ENCODE measurements around the gene CHN2.

The CHN2 gene

GRCh38 chr7:29341156-29341555 lies 146.6 kb downstream of the CHN2 start:
- Histone ChIP-seq H3K4me1 (peaks cover 0 to 14% (median 0%) of the 10 kb centered on the region in 4 donors), H3K4me3 (no peak overlapping the region), H3K27ac (no peak overlapping the region), H3K9me3 (no peaks in the 10 kb centered on the region), H3K36me3 (no peaks in the 10 kb centered on the region), H3K27me3 (peaks cover 0 to 3% of the 10 kb centered on the region in 2 donors)
- intact Hi-C loops (cut with DNase I; ENCODE audit: low total_unique reads), result no loop called here
- no peak for DNase-seq
- TF ChIP-seq, protein P1, sequence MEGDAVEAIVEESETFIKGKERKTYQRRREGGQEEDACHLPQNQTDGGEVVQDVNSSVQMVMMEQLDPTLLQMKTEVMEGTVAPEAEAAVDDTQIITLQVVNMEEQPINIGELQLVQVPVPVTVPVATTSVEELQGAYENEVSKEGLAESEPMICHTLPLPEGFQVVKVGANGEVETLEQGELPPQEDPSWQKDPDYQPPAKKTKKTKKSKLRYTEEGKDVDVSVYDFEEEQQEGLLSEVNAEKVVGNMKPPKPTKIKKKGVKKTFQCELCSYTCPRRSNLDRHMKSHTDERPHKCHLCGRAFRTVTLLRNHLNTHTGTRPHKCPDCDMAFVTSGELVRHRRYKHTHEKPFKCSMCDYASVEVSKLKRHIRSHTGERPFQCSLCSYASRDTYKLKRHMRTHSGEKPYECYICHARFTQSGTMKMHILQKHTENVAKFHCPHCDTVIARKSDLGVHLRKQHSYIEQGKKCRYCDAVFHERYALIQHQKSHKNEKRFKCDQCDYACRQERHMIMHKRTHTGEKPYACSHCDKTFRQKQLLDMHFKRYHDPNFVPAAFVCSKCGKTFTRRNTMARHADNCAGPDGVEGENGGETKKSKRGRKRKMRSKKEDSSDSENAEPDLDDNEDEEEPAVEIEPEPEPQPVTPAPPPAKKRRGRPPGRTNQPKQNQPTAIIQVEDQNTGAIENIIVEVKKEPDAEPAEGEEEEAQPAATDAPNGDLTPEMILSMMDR (IDR thresholded peaks at IDR 0.05), result no peak

DNA sequence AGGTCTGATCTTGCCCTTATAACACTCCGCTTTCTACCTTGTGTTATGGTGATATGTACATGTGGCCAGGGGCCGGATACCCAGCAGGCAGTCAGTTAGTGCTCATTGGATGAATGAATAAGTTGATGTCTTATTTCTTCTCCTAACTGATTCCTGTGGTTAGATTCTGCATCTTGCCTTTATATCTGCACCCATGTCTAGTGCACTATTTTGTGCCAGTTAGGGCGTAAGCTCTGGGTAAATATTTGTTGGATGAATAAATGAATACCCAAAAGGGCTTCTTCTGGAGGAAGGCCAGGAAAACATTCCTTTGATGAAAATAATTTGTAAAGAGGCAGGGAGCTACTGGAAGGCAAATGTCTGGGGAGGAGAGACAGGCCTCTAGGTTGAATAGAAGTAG lies 148.2 kb downstream of the CHN2 start:
- no peak for DNase-seq
- H3K4me1 ChIP-seq, result peaks cover 0 to 9% (median 0%) of the 10 kb centered on the region in 4 donors
- H3K36me3 ChIP-seq, result no peaks in the 10 kb centered on the region
- peaks cover 0 to 3% of the 10 kb centered on the region in 2 donors for H3K27me3 ChIP-seq
- intact Hi-C loops (cut with DNase I; ENCODE audit: low total_unique reads), result no loop called here
- H3K4me3 ChIP-seq, result no peak overlapping the region
- H3K9me3 ChIP-seq, result no peaks in the 10 kb centered on the region
- no peak overlapping the region for H3K27ac ChIP-seq
- TF ChIP-seq, protein P1 (IDR thresholded peaks at IDR 0.05), result no peak

- intact Hi-C loops (cut with DNase I; ENCODE audit: low total_unique reads), result no loop called here
- Histone ChIP-seq H3K4me1 (peaks cover 0 to 6% (median 0%) of the 10 kb centered on the region in 4 donors), H3K27me3 (peaks cover 0 to 3% of the 10 kb centered on the region in 2 donors), H3K9me3 (no peaks in the 10 kb centered on the region), H3K36me3 (no peaks in the 10 kb centered on the region), H3K4me3 (no peak overlapping the region), H3K27ac (no peak overlapping the region)
- TF ChIP-seq, protein P1 (IDR thresholded peaks at IDR 0.05), result no peak
- DNase-seq, result no peak
These were observed 148.8 kb downstream of the CHN2 start for GRCh38 chr7:29343399-29343798.

DNA sequence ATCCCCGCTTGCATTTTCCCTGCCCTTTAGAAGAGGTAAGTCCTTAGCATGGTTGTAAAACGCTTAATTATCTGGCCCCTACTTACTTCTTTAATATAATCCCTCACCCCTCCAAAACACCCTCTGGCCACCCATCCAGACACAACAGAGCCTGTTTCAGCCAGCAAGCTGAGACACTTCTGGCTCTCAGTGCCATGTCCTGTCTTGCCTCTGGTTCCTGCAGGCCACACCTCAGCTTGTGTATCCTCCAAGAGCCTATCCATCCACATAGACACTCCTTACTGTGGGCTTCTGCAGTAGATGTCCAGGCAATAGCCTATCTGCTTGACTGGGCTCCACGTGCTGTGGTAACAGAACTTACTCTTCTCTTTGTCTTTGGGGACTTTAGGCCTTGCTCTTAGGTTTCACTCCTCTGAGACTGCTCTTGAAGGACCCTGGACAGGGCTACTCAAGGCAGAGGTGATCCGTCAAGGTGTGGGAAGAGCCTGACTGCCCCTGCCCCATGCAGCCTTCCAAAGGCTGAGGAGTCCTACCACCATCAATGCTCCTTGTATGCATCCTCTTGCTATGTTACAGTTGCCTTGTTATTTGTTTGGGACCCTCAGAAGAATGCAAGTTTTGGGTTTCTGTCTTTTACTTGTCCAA lies 149.9 kb downstream of the CHN2 start:
- intact Hi-C loops (cut with DNase I; ENCODE audit: low total_unique reads), result no loop called here
- peaks cover 0 to 3% of the 10 kb centered on the region in 2 donors for H3K27me3 ChIP-seq
- peaks cover 0 to 6% (median 0%) of the 10 kb centered on the region in 4 donors for H3K4me1 ChIP-seq
- TF ChIP-seq, protein P1 (IDR thresholded peaks at IDR 0.05), result no peak
- no peaks in the 10 kb centered on the region for H3K36me3 ChIP-seq
- no peak overlapping the region for H3K4me3 ChIP-seq
- DNase-seq, result no peak
- H3K27ac ChIP-seq, result no peak overlapping the region
- no peaks in the 10 kb centered on the region for H3K9me3 ChIP-seq

- intact Hi-C loops (cut with DNase I; ENCODE audit: low total_unique reads), result no loop called here
- peak in 1 of 2 donors; percentile 33 for DNase-seq
These were observed 151.0 kb downstream of the CHN2 start for GRCh38 chr7:29345590-29345989.

More at GRCh38 chr7:29345590-29345989, 151.0 kb downstream of the CHN2 start:
- TF ChIP-seq, protein P1 (IDR thresholded peaks at IDR 0.05), result no peak
- no peaks in the 10 kb centered on the region for H3K9me3 ChIP-seq
- H3K4me3 ChIP-seq, result no peak overlapping the region
- no peaks in the 10 kb centered on the region for H3K36me3 ChIP-seq
- peaks cover 0 to 6% (median 0%) of the 10 kb centered on the region in 4 donors for H3K4me1 ChIP-seq
- H3K27me3 ChIP-seq, result peaks cover 0 to under 1% of the 10 kb centered on the region in 2 donors
- no peak overlapping the region for H3K27ac ChIP-seq

Data from tibial artery (tissue), 4 donors.